GM12878 (cell line): ENCODE measurements around the gene ELF2. TPM values are rescaled to one million over a fixed set of nuclear protein-coding genes. Genes with fewer than 3 reads are reported as not detected.
A peak's percentile ranks its signal among the peaks of the same experiment; 100 is the strongest.

ENCODE experiments used
- ATAC-seq: fragments of 200-7000 bp; cut with Tn5 transposase; 3 replicates; pipeline ENCODE4 v1.9.1; 2020; ENCODE audit warnings: mild to moderate bottlenecking, moderate library complexity
- BruUV-seq: library from RNA; stranded (reverse); fragments of 400-500 nt; replicated peaks from 2 replicates; lab custom pipeline; 2021; lab: Mats Ljungman, UMichigan
- CTCF ChIA-PET: fragments of 300-600 bp; sonication (Branson Sonifier 250); formaldehyde crosslinking; extraction: SDS; loops from one replicate; lab custom pipeline; 2021; ENCODE audit warnings: inconsistent platforms; lab: Yijun Ruan, JAX
- POLR2A ChIA-PET: fragments of 350-600 bp; formaldehyde crosslinking; extraction: SDS; loops from one replicate; lab custom pipeline; 2021; ENCODE audit warnings: inconsistent platforms; lab: Charles Lee
- RAD21 ChIA-PET: fragments of 300-600 bp; sonication (Branson Sonifier 250); formaldehyde crosslinking; loops from one replicate; lab custom pipeline; 2023; ENCODE audit warnings: antibody characterized with exemption; ENCODE audit not compliant: unreplicated experiment; lab: Charles Lee
- SMC1A ChIA-PET: fragments of 300-600 bp; sonication (Branson Sonifier 250); formaldehyde crosslinking; loops from one replicate; lab custom pipeline; 2023; ENCODE audit not compliant: unreplicated experiment, uncharacterized antibody; lab: Charles Lee
- DNase-seq: peaks from one replicate; pipeline ENCODE4 v3.0.0-alpha.2; 2011; ENCODE audit warnings: low read depth, low spot score
- FAIRE-seq: peaks from 3 replicates; lab custom pipeline; 2011; peaks lifted over from hg19 to GRCh38; lab: Jason Lieb, UNC
- H2AFZ ChIP-seq: 2 replicates; pipeline ENCODE4 v1.6.0; 2011; ENCODE audit warnings: low read depth, low read length, control low read depth; ENCODE audit not compliant: control insufficient read depth
- H3K27ac ChIP-seq: 2 replicates; pipeline ENCODE4 v1.5.1; 2011; ENCODE audit warnings: control low read depth; ENCODE audit not compliant: control insufficient read depth, insufficient read depth
- H3K27me3 ChIP-seq, 2 experiments: replicated peaks in 1 of 2; 2 replicates each; pipeline versions ENCODE4 v1.6.0 to v1.6.1; 2011; ENCODE audit warnings: low read length in 1 of 2; ENCODE audit not compliant: control insufficient read depth in 2 of 2, insufficient read depth in 2 of 2
- H3K36me3 ChIP-seq, 2 experiments: 2 replicates each; pipeline ENCODE4 v1.5.1; 2011; ENCODE audit warnings: low read length in 1 of 2; ENCODE audit not compliant: control insufficient read depth in 2 of 2, insufficient read depth in 2 of 2
- H3K4me1 ChIP-seq: 2 replicates; pipeline ENCODE4 v1.6.1; 2011; ENCODE audit warnings: mild to moderate bottlenecking, low read length, moderate library complexity, mixed read lengths; ENCODE audit not compliant: control insufficient read depth, insufficient read depth
- H3K4me2 ChIP-seq: 2 replicates; pipeline ENCODE4 v1.6.0; 2011; ENCODE audit warnings: control low read depth; ENCODE audit not compliant: control insufficient read depth, insufficient read depth
- H3K4me3 ChIP-seq: fragments of 200-600 bp; sonication (generic); 2 replicates; pipeline ENCODE4 v1.5.1; 2016
- H3K79me2 ChIP-seq: 2 replicates; pipeline ENCODE4 v1.6.0; 2011; ENCODE audit warnings: low read length; ENCODE audit not compliant: control insufficient read depth, insufficient read depth
- H3K9ac ChIP-seq: 2 replicates; pipeline ENCODE4 v1.8.0; 2011; ENCODE audit warnings: low read length, control low read depth, mixed read lengths; ENCODE audit not compliant: control insufficient read depth, insufficient read depth
- H3K9me3 ChIP-seq: replicated peaks from 3 replicates; pipeline ENCODE4 v1.5.1; 2011; ENCODE audit warnings: mild to moderate bottlenecking, low read length; ENCODE audit not compliant: control insufficient read depth, insufficient read depth
- H4K20me1 ChIP-seq: 2 replicates; pipeline ENCODE4 v1.6.0; 2011; ENCODE audit not compliant: control insufficient read depth, insufficient read depth
- CBX3 ChIP-seq: fragments of 200-600 bp; sonication (generic); IDR thresholded peaks from 2 replicates; pipeline ENCODE4 v1.6.1; 2016; ENCODE audit warnings: low read depth, borderline replicate concordance
- CUX1 ChIP-seq: IDR thresholded peaks from 2 replicates; pipeline ENCODE4 v1.6.1; 2012; ENCODE audit warnings: improper control_type of control experiment, low read depth, low read length; ENCODE audit not compliant: insufficient replicate concordance
- EP300 ChIP-seq, 2 experiments: fragments of 150-350 bp in 1 of 2; IDR thresholded peaks; 2 replicates each; pipeline ENCODE4 v1.6.1; 2011 to 2012; ENCODE audit warnings: low read depth in 2 of 2, low read length in 2 of 2, borderline replicate concordance in 1 of 2, improper control_type of control experiment in 1 of 2, inconsistent platforms in 1 of 2; ENCODE audit not compliant: control insufficient read depth in 1 of 2
- IKZF2 ChIP-seq, 2 experiments: fragments of 450-650 bp; IDR thresholded peaks; 2 replicates each; pipeline ENCODE4 v1.6.1; 2017; ENCODE audit warnings: mild to moderate bottlenecking in 2 of 2, moderate library complexity in 2 of 2
- MTA2 ChIP-seq: fragments of 450-650 bp; IDR thresholded peaks from 2 replicates; pipeline ENCODE4 v1.6.1; 2016; ENCODE audit warnings: low read depth, mild to moderate bottlenecking, moderate library complexity
- NFYA ChIP-seq: IDR thresholded peaks from 2 replicates; pipeline ENCODE4 v1.6.1; 2011; ENCODE audit warnings: low read depth, mild to moderate bottlenecking, low read length, improper control_type of control experiment, borderline replicate concordance
- WRNIP1 ChIP-seq: IDR thresholded peaks from 2 replicates; pipeline ENCODE4 v1.6.1; 2011; ENCODE audit warnings: low read depth, low read length, improper control_type of control experiment, borderline replicate concordance
- ZNF384 ChIP-seq: IDR thresholded peaks from 2 replicates; pipeline ENCODE4 v1.6.1; 2012; ENCODE audit warnings: low read depth, mild to moderate bottlenecking, low read length, improper control_type of control experiment, borderline replicate concordance
- WGBS: methylation state at CpG from one replicate; pipeline ENCODE4 v1.1.6; 2016; ENCODE audit warnings: low lambda C conversion rate; ENCODE audit not compliant: insufficient replicate concordance, insufficient coverage; ENCODE audit errors: missing lambda C conversion rate; 5-methylcytosine and 5-hydroxymethylcytosine counted together
- in situ Hi-C: fragments of 300-500 bp; cut with MboI; formaldehyde crosslinking; loops from 9 replicates; pipeline ENCODE4 v1.14.3; 2018; ENCODE audit warnings: mixed read lengths
- intact Hi-C: fragments of 100-400 bp; cut with micrococcal nuclease; formaldehyde crosslinking; loops from one replicate; pipeline ENCODE4 v1.14.2; 2022; ENCODE audit not compliant: unreplicated experiment
- polyA plus RNA-seq, 11 experiments: library from polyadenylated mRNA; depleted of rRNA in 4 of 11; unstranded in 6 of 11; stranded (reverse) in 5 of 11; fragments of >200 nt; fragmentation: Nextera tagmentation in 4 of 11; fragmentation: Illumina TruSeq in 1 of 11; extraction: Ambion mirVana in 4 of 11; extraction: Trizol in 1 of 11; gene quantifications; 1 replicate in 1 of 11; 2 replicates in 10 of 11; pipeline versions ENCODE4 v1.2.1 to v1.2.3, GENCODE V29; 2011 to 2016; ENCODE audit warnings: inconsistent platforms in 2 of 11, missing spikeins in 2 of 11, low read depth in 1 of 11
- total RNA-seq, 4 experiments: library from RNA; depleted of rRNA in 3 of 4; stranded (reverse); fragments of >200 nt in 3 of 4; fragmentation: Illumina TruSeq in 1 of 4; extraction: Trizol in 1 of 4; gene quantifications; 2 replicates each; pipeline versions ENCODE4 v1.2.1 to v1.2.3, GENCODE V29; 2013 to 2021
- TF ChIP-seq, protein P1 (sequence below): fragments of 450-650 bp; IDR thresholded peaks from 2 replicates; pipeline ENCODE4 v1.6.1; 2018; ENCODE audit warnings: mild to moderate bottlenecking, low read depth, moderate library complexity; ENCODE audit not compliant: partially characterized antibody
- TF ChIP-seq, protein P2 (sequence below): fragments of 450-650 bp; IDR thresholded peaks from 2 replicates; pipeline ENCODE4 v1.6.1; 2017; ENCODE audit warnings: mild to moderate bottlenecking, low read depth, inconsistent platforms; ENCODE audit not compliant: poor library complexity, severe bottlenecking

The ELF2 gene
- total and polyA plus RNA-seq, 10 of the 15 experiments (the other 5 are each of a cell fraction or from before 2014, with no cell fraction given): 10.5 to 30.1 (median 20.5) TPM

DNA sequence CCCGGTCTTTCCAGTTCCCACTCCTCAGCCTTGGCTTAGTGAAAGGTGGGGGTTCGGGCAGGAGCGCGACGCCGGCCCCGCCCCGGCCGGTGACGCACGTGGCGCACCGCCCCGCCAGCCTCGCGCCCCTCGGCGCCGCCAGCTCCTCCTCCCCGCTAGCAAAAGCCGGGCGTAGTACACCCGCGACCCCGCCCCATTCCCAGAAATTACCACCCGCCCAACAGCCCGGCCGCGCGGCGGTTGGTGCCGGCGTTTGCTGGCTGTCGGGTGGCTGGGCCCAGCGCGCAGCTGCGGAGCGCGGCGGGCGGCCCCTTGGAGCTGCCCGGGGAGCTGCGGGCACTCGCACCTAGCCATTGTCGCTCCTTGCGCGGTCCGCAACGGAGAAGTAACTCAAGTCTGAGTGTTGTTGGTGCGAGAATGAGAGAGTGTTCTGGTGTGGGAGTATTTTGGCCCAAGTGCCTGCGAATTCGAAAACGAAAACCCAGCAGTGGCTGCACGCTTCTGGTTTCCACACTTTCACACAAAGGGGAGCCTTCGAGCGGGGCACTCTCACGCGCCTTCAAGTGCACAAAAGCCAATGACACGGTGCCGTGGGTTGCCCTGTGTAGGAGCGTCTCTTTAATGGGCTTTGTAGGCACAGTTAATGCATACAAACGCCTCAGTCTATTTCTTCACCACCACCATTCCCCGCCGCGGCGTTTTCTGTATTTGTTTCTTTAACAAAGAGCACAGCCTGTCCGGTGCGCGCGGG, 1.0 kb upstream of the ELF2 start:
- WGBS: under 1% methylated on average over 70 of the region's 70 CpGs
- FAIRE-seq (peak; percentile 84), ATAC-seq (peak; percentile 74), DNase-seq (peak; percentile 48)
- peak overlapping the region; percentile 50 for H3K9ac ChIP-seq
- peaks cover 4% of the 10 kb centered on the region; the same call in 1 of the 2 replicates for H3K4me1 ChIP-seq
- peak overlapping the region; percentile 41 for H2AFZ ChIP-seq
- no peaks in the 10 kb centered on the region for H3K79me2 ChIP-seq
- in situ Hi-C loops (no loop called here), intact Hi-C loops (loop anchor here (2.0 to 5.0 kb wide), 3 partner anchors 96 to 146 kb away; no protein-coding TSS in a partner anchor)
- peak overlapping the region; percentile 88 for H3K4me2 ChIP-seq
- SMC1A ChIA-PET: interaction anchor here (0.5 to 2.0 kb wide), 6 partner anchors 11 to 162 kb away, joined by 3 to 6 read pairs (median 4); no protein-coding TSS in a partner anchor
- CTCF ChIA-PET: interaction anchor here (0.6 to 8.8 kb wide), 8 partner anchors 22 to 147 kb away, joined by 3 to 54 read pairs (median 3); no protein-coding TSS in a partner anchor
- no TSS peak for BruUV-seq
- RAD21 ChIA-PET: interaction anchor here (0.7 to 2.8 kb wide), 6 partner anchors 35 to 163 kb away, joined by 3 to 14 read pairs (median 4); partner anchors contain the start of gene NAA15
- H3K9me3 ChIP-seq: no peaks in the 10 kb centered on the region
- H4K20me1 ChIP-seq: no peaks in the 10 kb centered on the region; the same call in 1 of the 2 replicates
- H3K36me3 ChIP-seq: no peaks in the 10 kb centered on the region
- H3K4me3 ChIP-seq: peak overlapping the region; percentile 79
- peaks cover 2 to 3% of the 10 kb centered on the region in 2 experiments; a peak in 2 of 4 replicates for H3K27me3 ChIP-seq
- peak overlapping the region; percentile 57 for H3K27ac ChIP-seq
- POLR2A ChIA-PET: interaction anchor here (0.7 to 3.3 kb wide), 11 partner anchors 30 to 275 kb away, joined by 3 to 20 read pairs (median 5); partner anchors contain the start of genes NAA15 and NOCT
- TF ChIP-seq WRNIP1 (no peak), ZNF384 (no peak), EP300 (IDR thresholded peaks at IDR 0.05; ENCODE audit: borderline replicate concordance in 1 of 2, control insufficient read depth in 1 of 2, low read depth in 2 of 2, low read length in 2 of 2) (peak; percentile 13 to 32; a peak in 1 of 4 replicates), NFYA (no peak), CUX1 (peak; percentile 36), IKZF2 (IDR thresholded peaks at IDR 0.05) (peak; percentile 18 to 35; a peak in 2 of 4 replicates), CBX3 (no peak), MTA2 (peak; percentile 60)
- TF ChIP-seq, protein P1, sequence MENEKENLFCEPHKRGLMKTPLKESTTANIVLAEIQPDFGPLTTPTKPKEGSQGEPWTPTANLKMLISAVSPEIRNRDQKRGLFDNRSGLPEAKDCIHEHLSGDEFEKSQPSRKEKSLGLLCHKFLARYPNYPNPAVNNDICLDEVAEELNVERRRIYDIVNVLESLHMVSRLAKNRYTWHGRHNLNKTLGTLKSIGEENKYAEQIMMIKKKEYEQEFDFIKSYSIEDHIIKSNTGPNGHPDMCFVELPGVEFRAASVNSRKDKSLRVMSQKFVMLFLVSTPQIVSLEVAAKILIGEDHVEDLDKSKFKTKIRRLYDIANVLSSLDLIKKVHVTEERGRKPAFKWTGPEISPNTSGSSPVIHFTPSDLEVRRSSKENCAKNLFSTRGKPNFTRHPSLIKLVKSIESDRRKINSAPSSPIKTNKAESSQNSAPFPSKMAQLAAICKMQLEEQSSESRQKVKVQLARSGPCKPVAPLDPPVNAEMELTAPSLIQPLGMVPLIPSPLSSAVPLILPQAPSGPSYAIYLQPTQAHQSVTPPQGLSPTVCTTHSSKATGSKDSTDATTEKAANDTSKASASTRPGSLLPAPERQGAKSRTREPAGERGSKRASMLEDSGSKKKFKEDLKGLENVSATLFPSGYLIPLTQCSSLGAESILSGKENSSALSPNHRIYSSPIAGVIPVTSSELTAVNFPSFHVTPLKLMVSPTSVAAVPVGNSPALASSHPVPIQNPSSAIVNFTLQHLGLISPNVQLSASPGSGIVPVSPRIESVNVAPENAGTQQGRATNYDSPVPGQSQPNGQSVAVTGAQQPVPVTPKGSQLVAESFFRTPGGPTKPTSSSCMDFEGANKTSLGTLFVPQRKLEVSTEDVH: no peak
- TF ChIP-seq, protein P2, sequence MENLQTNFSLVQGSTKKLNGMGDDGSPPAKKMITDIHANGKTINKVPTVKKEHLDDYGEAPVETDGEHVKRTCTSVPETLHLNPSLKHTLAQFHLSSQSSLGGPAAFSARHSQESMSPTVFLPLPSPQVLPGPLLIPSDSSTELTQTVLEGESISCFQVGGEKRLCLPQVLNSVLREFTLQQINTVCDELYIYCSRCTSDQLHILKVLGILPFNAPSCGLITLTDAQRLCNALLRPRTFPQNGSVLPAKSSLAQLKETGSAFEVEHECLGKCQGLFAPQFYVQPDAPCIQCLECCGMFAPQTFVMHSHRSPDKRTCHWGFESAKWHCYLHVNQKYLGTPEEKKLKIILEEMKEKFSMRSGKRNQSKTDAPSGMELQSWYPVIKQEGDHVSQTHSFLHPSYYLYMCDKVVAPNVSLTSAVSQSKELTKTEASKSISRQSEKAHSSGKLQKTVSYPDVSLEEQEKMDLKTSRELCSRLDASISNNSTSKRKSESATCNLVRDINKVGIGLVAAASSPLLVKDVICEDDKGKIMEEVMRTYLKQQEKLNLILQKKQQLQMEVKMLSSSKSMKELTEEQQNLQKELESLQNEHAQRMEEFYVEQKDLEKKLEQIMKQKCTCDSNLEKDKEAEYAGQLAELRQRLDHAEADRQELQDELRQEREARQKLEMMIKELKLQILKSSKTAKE: peak; percentile 22
